T-helper 1 cell treated with Interleukin-12 subunit alpha and Interleukin-12 subunit beta and Interleukin-4 antibody, amounts not matched to agents 30 μg/mL and 1 μg/mL, for 36 hours (primary cell): ENCODE measurements around the gene KDM4B.
"Not testable (repeated sequence)": the region's sequence is repeated elsewhere in the genome, so short reads cannot be mapped to it uniquely, and the experiment has no call there.

Experiments
- H3K27ac Mint-ChIP-seq: one replicate; pipeline ENCODE4 v1.8.0; 2021; ENCODE audit warnings: mild to moderate bottlenecking, mixed read lengths
- H3K27me3 Mint-ChIP-seq: one replicate; pipeline ENCODE4 v1.8.0; 2021; ENCODE audit warnings: low read depth, mixed read lengths
- H3K36me3 Mint-ChIP-seq: one replicate; pipeline ENCODE4 v1.8.0; 2021; ENCODE audit warnings: low read depth, mixed read lengths
- H3K4me1 Mint-ChIP-seq: one replicate; pipeline ENCODE4 v1.8.0; 2021; ENCODE audit warnings: low read depth, mixed read lengths
- H3K4me3 Mint-ChIP-seq: one replicate; pipeline ENCODE4 v1.8.0; 2021; ENCODE audit warnings: mild to moderate bottlenecking, moderate library complexity, mixed read lengths
- H3K9me3 Mint-ChIP-seq: one replicate; pipeline ENCODE4 v1.8.0; 2021; ENCODE audit warnings: mixed read lengths

The KDM4B gene

GRCh38 chr19:5154129-5154798, 185.4 kb downstream of the KDM4B start:
- H3K9me3 Mint-ChIP-seq = peaks cover 9% of the 10 kb centered on the region
- peaks cover 1% of the 10 kb centered on the region for H3K36me3 Mint-ChIP-seq
- H3K4me1 Mint-ChIP-seq = no peaks in the 10 kb centered on the region
- H3K27ac Mint-ChIP-seq = no peak overlapping the region
- H3K4me3 Mint-ChIP-seq = no peak overlapping the region
- H3K27me3 Mint-ChIP-seq = no peaks in the 10 kb centered on the region

GRCh38 chr19:5154799-5155426, 186.0 kb downstream of the KDM4B start:
- H3K27me3 Mint-ChIP-seq = no peaks in the 10 kb centered on the region
- H3K36me3 Mint-ChIP-seq = peaks cover 1% of the 10 kb centered on the region
- peaks cover 12% of the 10 kb centered on the region for H3K9me3 Mint-ChIP-seq
- H3K4me1 Mint-ChIP-seq = no peaks in the 10 kb centered on the region
- H3K27ac Mint-ChIP-seq = no peak overlapping the region
- H3K4me3 Mint-ChIP-seq = no peak overlapping the region

- Mint-ChIP-seq H3K36me3 (peaks cover 1% of the 10 kb centered on the region), H3K27me3 (no peaks in the 10 kb centered on the region), H3K27ac (no peak overlapping the region), H3K4me3 (no peak overlapping the region), H3K9me3 (peaks cover 19% of the 10 kb centered on the region), H3K4me1 (no peaks in the 10 kb centered on the region)
These were observed 186.8 kb downstream of the KDM4B start for GRCh38 chr19:5155586-5156210.

GRCh38 chr19:5156231-5156986, 187.5 kb downstream of the KDM4B start:
- Mint-ChIP-seq H3K4me3 (no peak overlapping the region), H3K27me3 (no peaks in the 10 kb centered on the region), H3K27ac (no peak overlapping the region), H3K4me1 (no peaks in the 10 kb centered on the region), H3K9me3 (peaks cover 22% of the 10 kb centered on the region), H3K36me3 (peaks cover 1% of the 10 kb centered on the region)

GRCh38 chr19:5157186-5157585, 188.3 kb downstream of the KDM4B start:
- Mint-ChIP-seq H3K9me3 (peaks cover 22% of the 10 kb centered on the region), H3K27me3 (no peaks in the 10 kb centered on the region), H3K36me3 (peaks cover 1% of the 10 kb centered on the region), H3K27ac (no peak overlapping the region), H3K4me1 (no peaks in the 10 kb centered on the region), H3K4me3 (no peak overlapping the region)

GRCh38 chr19:5158549-5159134, 189.7 kb downstream of the KDM4B start:
- H3K36me3 Mint-ChIP-seq, H3K27me3 Mint-ChIP-seq, H3K4me1 Mint-ChIP-seq, H3K4me3 Mint-ChIP-seq, H3K27ac Mint-ChIP-seq: not testable (repeated sequence)
- H3K9me3 Mint-ChIP-seq = peaks cover 22% of the 10 kb centered on the region

GRCh38 chr19:5160158-5160795, 191.4 kb downstream of the KDM4B start:
- peaks cover 22% of the 10 kb centered on the region for H3K9me3 Mint-ChIP-seq
- not testable (repeated sequence) for H3K4me3 Mint-ChIP-seq, H3K27ac Mint-ChIP-seq, H3K27me3 Mint-ChIP-seq, H3K4me1 Mint-ChIP-seq, H3K36me3 Mint-ChIP-seq

- H3K36me3 Mint-ChIP-seq, H3K4me3 Mint-ChIP-seq, H3K27me3 Mint-ChIP-seq, H3K9me3 Mint-ChIP-seq, H3K4me1 Mint-ChIP-seq, H3K27ac Mint-ChIP-seq: not testable (repeated sequence)
These were observed 196.2 kb downstream of the KDM4B start for GRCh38 chr19:5164845-5165696.

GRCh38 chr19:5165697-5166019, 196.7 kb downstream of the KDM4B start:
- H3K9me3 Mint-ChIP-seq = peaks cover 4% of the 10 kb centered on the region
- no peaks in the 10 kb centered on the region for H3K27me3 Mint-ChIP-seq
- no peaks in the 10 kb centered on the region for H3K36me3 Mint-ChIP-seq
- no peak overlapping the region for H3K27ac Mint-ChIP-seq
- no peaks in the 10 kb centered on the region for H3K4me1 Mint-ChIP-seq
- H3K4me3 Mint-ChIP-seq = no peak overlapping the region

GRCh38 chr19:5166262-5166661, 197.3 kb downstream of the KDM4B start:
- no peak overlapping the region for H3K4me3 Mint-ChIP-seq
- no peaks in the 10 kb centered on the region for H3K4me1 Mint-ChIP-seq
- H3K27me3 Mint-ChIP-seq = no peaks in the 10 kb centered on the region
- no peaks in the 10 kb centered on the region for H3K36me3 Mint-ChIP-seq
- no peak overlapping the region for H3K27ac Mint-ChIP-seq
- H3K9me3 Mint-ChIP-seq = no peaks in the 10 kb centered on the region

- Mint-ChIP-seq H3K4me3 (no peak overlapping the region), H3K27me3 (no peaks in the 10 kb centered on the region), H3K36me3 (no peaks in the 10 kb centered on the region), H3K9me3 (no peaks in the 10 kb centered on the region), H3K27ac (no peak overlapping the region), H3K4me1 (no peaks in the 10 kb centered on the region)
These were observed 201.4 kb downstream of the KDM4B start for GRCh38 chr19:5170329-5170745.

- Mint-ChIP-seq H3K4me3 (no peak overlapping the region), H3K27ac (no peak overlapping the region), H3K9me3 (no peaks in the 10 kb centered on the region), H3K4me1 (peaks cover 2% of the 10 kb centered on the region), H3K36me3 (no peaks in the 10 kb centered on the region), H3K27me3 (no peaks in the 10 kb centered on the region)
These were observed 202.8 kb downstream of the KDM4B start for GRCh38 chr19:5171711-5172110.

- H3K4me1 Mint-ChIP-seq = peaks cover 6% of the 10 kb centered on the region
- H3K9me3 Mint-ChIP-seq = no peaks in the 10 kb centered on the region
- H3K27me3 Mint-ChIP-seq = no peaks in the 10 kb centered on the region
- H3K36me3 Mint-ChIP-seq = no peaks in the 10 kb centered on the region
- H3K4me3 Mint-ChIP-seq = no peak overlapping the region
- H3K27ac Mint-ChIP-seq = no peak overlapping the region
These were observed 204.1 kb downstream of the KDM4B start for GRCh38 chr19:5172859-5173630.
